Vagina (tissue), 2 donors: ENCODE measurements around the gene AADACL4. TPM values are rescaled to one million over a fixed set of nuclear protein-coding genes. Genes with fewer than 3 reads are reported as not detected.

Experiments
- DNase-seq, 2 donors: peaks; one replicate each; pipeline ENCODE4 v3.0.0-alpha.2; 2017; ENCODE audit errors: extremely low spot score in 2 of 2
- H3K27ac ChIP-seq: fragments of 200-600 bp; sonication (generic); one replicate; pipeline ENCODE4 v1.5.1; 2019
- H3K27me3 ChIP-seq: fragments of 200-600 bp; sonication (generic); one replicate; pipeline ENCODE4 v1.5.1; 2019
- H3K36me3 ChIP-seq, 2 donors: fragments of 200-600 bp; sonication (generic); one replicate each; pipeline ENCODE4 v1.5.1; 2017 to 2019
- H3K4me1 ChIP-seq: fragments of 200-600 bp; sonication (generic); one replicate; pipeline ENCODE4 v1.5.1; 2019
- H3K4me3 ChIP-seq, 2 donors: fragments of 200-600 bp; sonication (generic); 1 replicate in 1 of 2; 2 replicates in 1 of 2; pipeline ENCODE4 v1.5.1; 2016 to 2019
- H3K9me3 ChIP-seq: fragments of 200-600 bp; sonication (generic); one replicate; pipeline ENCODE4 v1.5.1; 2019
- CTCF ChIP-seq, 3 experiments: fragments of 450-650 bp in 2 of 3; fragments of 200-600 bp in 1 of 3; sonication (generic) in 1 of 3; IDR thresholded peaks; one replicate each; pipeline ENCODE4 v1.5.1; 2017 to 2019; ENCODE audit warnings: antibody characterized with exemption in 3 of 3, mild to moderate bottlenecking in 2 of 3, moderate library complexity in 2 of 3
- POLR2A ChIP-seq, 2 donors: fragments of 450-650 bp; IDR thresholded peaks; one replicate each; pipeline ENCODE4 v1.6.1; 2017; ENCODE audit warnings: antibody characterized with exemption in 2 of 2, mild to moderate bottlenecking in 2 of 2, moderate library complexity in 2 of 2
- POLR2AphosphoS5 ChIP-seq, 2 donors: sonication (generic); formaldehyde crosslinking; IDR thresholded peaks; one replicate each; pipeline ENCODE4 v1.9.0; 2017; ENCODE audit warnings: antibody characterized with exemption in 2 of 2, mild to moderate bottlenecking in 2 of 2, low read depth in 1 of 2; ENCODE audit not compliant: insufficient read depth in 1 of 2
- intact Hi-C: fragments of 100-400 bp; cut with DNase I; formaldehyde crosslinking; loops from one replicate; pipeline ENCODE4 v1.15.1; 2023
- total RNA-seq: library from RNA; depleted of rRNA; stranded (reverse); fragments of >200 nt; gene quantifications from one replicate; pipeline ENCODE4 v1.2.3, GENCODE V29; 2016

The AADACL4 gene
- total RNA-seq, 1 donor from 2014 or later, result not detected

GRCh38 chr1:12604114-12604874 is 39.6 kb upstream of the AADACL4 start:
- Histone ChIP-seq H3K27me3 (no peaks in the 10 kb centered on the region), H3K36me3 (peaks cover 0 to 4% of the 10 kb centered on the region in 2 donors), H3K27ac (peak overlapping the region; percentile 80), H3K9me3 (no peaks in the 10 kb centered on the region), H3K4me1 (peaks cover 67% of the 10 kb centered on the region), H3K4me3 (no peak overlapping the region)
- TF ChIP-seq CTCF (IDR thresholded peaks at IDR 0.05) (no peak), POLR2A (IDR thresholded peaks at IDR 0.05) (no peak), POLR2AphosphoS5 (IDR thresholded peaks at IDR 0.05; ENCODE audit: insufficient read depth in 1 of 2, low read depth in 1 of 2) (peak; percentile 24 to 78)
- DNase-seq, result no peak
- intact Hi-C loops, result no loop called here

- no peak overlapping the region for H3K4me3 ChIP-seq
- no peak for DNase-seq
- peaks cover 62% of the 10 kb centered on the region for H3K4me1 ChIP-seq
- peak overlapping the region; percentile 21 for H3K27ac ChIP-seq
- no peaks in the 10 kb centered on the region for H3K9me3 ChIP-seq
- intact Hi-C loops, result no loop called here
- TF ChIP-seq CTCF (IDR thresholded peaks at IDR 0.05) (no peak), POLR2A (IDR thresholded peaks at IDR 0.05) (no peak), POLR2AphosphoS5 (IDR thresholded peaks at IDR 0.05; ENCODE audit: insufficient read depth in 1 of 2, low read depth in 1 of 2) (no peak)
- H3K27me3 ChIP-seq, result no peaks in the 10 kb centered on the region
- H3K36me3 ChIP-seq, result peaks cover 0 to 4% of the 10 kb centered on the region in 2 donors
Measured at GRCh38 chr1:12604986-12605385, 38.9 kb upstream of the AADACL4 start.

- intact Hi-C loops, result no loop called here
- no peak for TF ChIP-seq CTCF (IDR thresholded peaks at IDR 0.05)
- TF ChIP-seq POLR2A (IDR thresholded peaks at IDR 0.05), result no peak
- no peak for TF ChIP-seq POLR2AphosphoS5 (IDR thresholded peaks at IDR 0.05; ENCODE audit: insufficient read depth in 1 of 2, low read depth in 1 of 2)
- Histone ChIP-seq H3K27ac (no peak overlapping the region), H3K9me3 (no peaks in the 10 kb centered on the region), H3K27me3 (no peaks in the 10 kb centered on the region), H3K4me1 (peaks cover 51% of the 10 kb centered on the region), H3K36me3 (peaks cover 0 to 4% of the 10 kb centered on the region in 2 donors), H3K4me3 (no peak overlapping the region)
- DNase-seq, result no peak
Measured at GRCh38 chr1:12607263-12607662, 36.6 kb upstream of the AADACL4 start.

- Histone ChIP-seq H3K4me1 (peaks cover 42% of the 10 kb centered on the region), H3K27me3 (no peaks in the 10 kb centered on the region), H3K27ac (no peak overlapping the region)
Measured at GRCh38 chr1:12608311-12608957, 35.5 kb upstream of the AADACL4 start.

More at GRCh38 chr1:12608311-12608957, 35.5 kb upstream of the AADACL4 start:
- intact Hi-C loops, result no loop called here
- Histone ChIP-seq H3K9me3 (no peaks in the 10 kb centered on the region), H3K4me3 (no peak overlapping the region), H3K36me3 (peaks cover 0 to 4% of the 10 kb centered on the region in 2 donors)
- TF ChIP-seq POLR2A (IDR thresholded peaks at IDR 0.05), result no peak
- no peak for TF ChIP-seq CTCF (IDR thresholded peaks at IDR 0.05)
- no peak for TF ChIP-seq POLR2AphosphoS5 (IDR thresholded peaks at IDR 0.05; ENCODE audit: insufficient read depth in 1 of 2, low read depth in 1 of 2)
- DNase-seq, result no peak
